HG03521 (cell line): ENCODE data around the gene RBCK1.
A peak's percentile ranks its signal among the peaks of the same experiment; 100 is the strongest.
"Not testable (repeated sequence)": the region's sequence is repeated elsewhere in the genome, so short reads cannot be mapped to it uniquely, and the experiment has no call there.

Experiments used
- ATAC-seq: cut with Tn5 transposase; IDR thresholded peaks from one replicate; pipeline ENCODE4 v1.9.1; 2021; ENCODE audit warnings: mild to moderate bottlenecking, moderate library complexity; ENCODE audit not compliant: unreplicated experiment

The RBCK1 gene

GRCh38 chr20:434661-435419 lies 26.7 kb downstream of the RBCK1 start:
- no peak for ATAC-seq

GRCh38 chr20:435558-435957 lies 27.5 kb downstream of the RBCK1 start:
- no peak for ATAC-seq

- no peak for ATAC-seq
Observed at GRCh38 chr20:436476-436875, 28.4 kb downstream of the RBCK1 start.

- ATAC-seq = no peak
Observed at GRCh38 chr20:437787-438486, 29.8 kb downstream of the RBCK1 start.

GRCh38 chr20:438571-439469 lies 30.7 kb downstream of the RBCK1 start:
- no peak for ATAC-seq

GRCh38 chr20:440148-440547 lies 32.0 kb downstream of the RBCK1 start:
- ATAC-seq = no peak

- ATAC-seq = no peak
Observed at GRCh38 chr20:440636-441035, 32.5 kb downstream of the RBCK1 start.

GRCh38 chr20:443223-443775 lies 35.2 kb downstream of the RBCK1 start:
- ATAC-seq = no peak

- no peak for ATAC-seq
Observed at GRCh38 chr20:444117-444516, 36.0 kb downstream of the RBCK1 start.

- no peak for ATAC-seq
Observed at GRCh38 chr20:444862-445426, 36.8 kb downstream of the RBCK1 start.

GRCh38 chr20:445514-446336 lies 37.6 kb downstream of the RBCK1 start:
- no peak for ATAC-seq

- not testable (repeated sequence) for ATAC-seq
Observed at GRCh38 chr20:452021-452420, 43.9 kb downstream of the RBCK1 start.

GRCh38 chr20:454951-455350 lies 46.9 kb downstream of the RBCK1 start:
- no peak for ATAC-seq

GRCh38 chr20:458776-459175 lies 50.7 kb downstream of the RBCK1 start:
- no peak for ATAC-seq

- no peak for ATAC-seq
Observed at GRCh38 chr20:460180-460579, 52.1 kb downstream of the RBCK1 start.

GRCh38 chr20:460707-461106 lies 52.6 kb downstream of the RBCK1 start:
- ATAC-seq = no peak

GRCh38 chr20:461254-462198 lies 53.4 kb downstream of the RBCK1 start:
- ATAC-seq = peak; percentile 40

- peak; percentile 94 for ATAC-seq
Observed at GRCh38 chr20:462199-462991, 54.3 kb downstream of the RBCK1 start, which contains the start of gene TBC1D20. Gene TBC1D20, minus strand, starts transcription at chr20:462533. Its CDS starts 128 bp downstream, at chr20:462405.
